Liver (tissue), 9 donors: ENCODE measurements around the gene SUCLG2. TPM values are rescaled to one million over a fixed set of nuclear protein-coding genes. Genes with fewer than 3 reads are reported as not detected.
A peak's percentile ranks its signal among the peaks of the same experiment; 100 is the strongest.

Experiments used
- DNase-seq: peaks from one replicate; pipeline ENCODE4 v3.0.0-alpha.2; 2017; ENCODE audit warnings: low spot score
- H3K27ac ChIP-seq, 2 donors: one replicate each; pipeline ENCODE4 v1.7.0; 2013; ENCODE audit warnings: inconsistent platforms in 2 of 2, low read length in 2 of 2, control low read depth in 1 of 2, low read depth in 1 of 2, mild to moderate bottlenecking in 1 of 2
- H3K27me3 ChIP-seq, 4 donors: one replicate each; pipeline versions ENCODE4 v1.6.1 to v1.7.0; 2013; ENCODE audit warnings: low read length in 3 of 4, inconsistent platforms in 1 of 4, mild to moderate bottlenecking in 1 of 4, moderate library complexity in 1 of 4; ENCODE audit not compliant: control insufficient read depth in 4 of 4, insufficient read depth in 4 of 4
- H3K36me3 ChIP-seq, 4 donors: one replicate each; pipeline versions ENCODE4 v1.6.1 to v1.7.0; 2013; ENCODE audit warnings: low read length in 3 of 4, mild to moderate bottlenecking in 3 of 4, low read depth in 1 of 4, moderate library complexity in 1 of 4; ENCODE audit not compliant: control insufficient read depth in 4 of 4, insufficient read depth in 3 of 4
- H3K4me1 ChIP-seq, 4 donors: one replicate each; pipeline versions ENCODE4 v1.6.1 to v1.7.0; 2013; ENCODE audit warnings: low read length in 3 of 4, mild to moderate bottlenecking in 3 of 4, moderate library complexity in 1 of 4; ENCODE audit not compliant: control insufficient read depth in 4 of 4, insufficient read depth in 4 of 4
- H3K4me3 ChIP-seq, 3 donors: one replicate each; pipeline versions ENCODE4 v1.6.1 to v1.7.0; 2013; ENCODE audit warnings: low read length in 3 of 3, control low read depth in 1 of 3, low read depth in 1 of 3, mild to moderate bottlenecking in 1 of 3
- H3K9ac ChIP-seq, 2 donors: one replicate each; pipeline ENCODE4 v1.7.0; 2013; ENCODE audit warnings: low read length in 2 of 2, mild to moderate bottlenecking in 2 of 2, moderate library complexity in 2 of 2, control low read depth in 1 of 2, low read depth in 1 of 2
- H3K9me3 ChIP-seq, 4 donors: one replicate each; pipeline versions ENCODE4 v1.6.1 to v1.7.0; 2013; ENCODE audit warnings: low read length in 3 of 4; ENCODE audit not compliant: control insufficient read depth in 4 of 4
- CTCF ChIP-seq: fragments of 150-350 bp; IDR thresholded peaks from 2 replicates; pipeline ENCODE4 v1.5.1; 2017; ENCODE audit warnings: improper control_type of control experiment, low read depth, low read length; ENCODE audit not compliant: missing input control
- EGR1 ChIP-seq, 2 donors: IDR thresholded peaks; 2 replicates each; pipeline ENCODE4 v1.6.1; 2016 to 2018; ENCODE audit warnings: antibody characterized with exemption in 2 of 2, low read depth in 2 of 2
- HNF4A ChIP-seq, 2 donors: conservative IDR thresholded peaks; 2 replicates each; pipeline ENCODE4 v1.6.1; 2016; ENCODE audit warnings: antibody characterized with exemption in 2 of 2, mild to moderate bottlenecking in 2 of 2
- HNF4G ChIP-seq: IDR thresholded peaks from 2 replicates; pipeline ENCODE4 v1.6.1; 2016; ENCODE audit warnings: antibody characterized with exemption
- JUND ChIP-seq, 2 donors: IDR thresholded peaks; 2 replicates each; pipeline ENCODE4 v1.6.1; 2016; ENCODE audit warnings: antibody characterized with exemption in 2 of 2
- MAX ChIP-seq: IDR thresholded peaks from 2 replicates; pipeline ENCODE4 v1.6.1; 2016; ENCODE audit warnings: antibody characterized with exemption
- RAD21 ChIP-seq, 2 donors: IDR thresholded peaks; 2 replicates each; pipeline ENCODE4 v1.6.1; 2016; ENCODE audit warnings: antibody characterized with exemption in 2 of 2, mild to moderate bottlenecking in 2 of 2
- REST ChIP-seq: IDR thresholded peaks from 2 replicates; pipeline ENCODE4 v1.6.1; 2016; ENCODE audit warnings: antibody characterized with exemption, mild to moderate bottlenecking
- RXRA ChIP-seq, 2 donors: IDR thresholded peaks; 2 replicates each; pipeline ENCODE4 v1.6.1; 2017 to 2018; ENCODE audit warnings: antibody characterized with exemption in 2 of 2, mild to moderate bottlenecking in 1 of 2
- WGBS: extraction: QIAGEN DNeasy Blood & Tissue Kit; methylation state at CpG from one replicate; pipeline ENCODE4 v1.1.7; 2013; 5-methylcytosine and 5-hydroxymethylcytosine counted together
- polyA plus RNA-seq, 2 donors: library from polyadenylated mRNA; stranded (reverse) in 1 of 2; unstranded in 1 of 2; fragments of 200-250 nt in 1 of 2; fragments of >200 nt in 1 of 2; fragmentation: Nextera tagmentation in 1 of 2; extraction: Ambion mirVana in 1 of 2; gene quantifications; one replicate each; pipeline versions ENCODE4 v1.2.1 to v1.2.3, GENCODE V29; 2013 to 2015
- total RNA-seq, 2 donors: library from RNA; depleted of rRNA; stranded (reverse); fragments of >200 nt; gene quantifications; one replicate each; pipeline ENCODE4 v1.2.3, GENCODE V29; 2014
- donor health status: healthy.
- donor health status: healthy.
- donor health status: healthy.
- donor health status: healthy.
- donor health status: healthy.

SUCLG2 gene
- total and polyA plus RNA-seq, 4 donors: 45.3 to 114 (median 92.8) TPM

- Histone ChIP-seq H3K9ac (no peak overlapping the region), H3K9me3 (no peaks in the 10 kb centered on the region), H3K36me3 (peaks cover 0 to 2% (median 0%) of the 10 kb centered on the region in 4 donors), H3K27ac (no peak overlapping the region), H3K27me3 (no peaks in the 10 kb centered on the region), H3K4me3 (no peak overlapping the region), H3K4me1 (no peaks in the 10 kb centered on the region)
- DNase-seq: no peak
- 58% methylated on average over 4 of the region's 4 CpGs for WGBS
- TF ChIP-seq JUND (IDR thresholded peaks at IDR 0.05) (no peak), CTCF (peak; percentile 67), RAD21 (IDR thresholded peaks at IDR 0.05) (peak; percentile 85 to 87)
These were observed 272.6 kb downstream of the SUCLG2 start for GRCh38 chr3:67381667-67382272.

GRCh38 chr3:67380118-67380517 is 274.3 kb downstream of the SUCLG2 start:
- WGBS: 98% methylated on average over 2 of the region's 2 CpGs
- Histone ChIP-seq H3K9ac (no peak overlapping the region), H3K27me3 (no peaks in the 10 kb centered on the region), H3K9me3 (no peaks in the 10 kb centered on the region), H3K4me3 (no peak overlapping the region), H3K4me1 (no peaks in the 10 kb centered on the region), H3K27ac (no peak overlapping the region), H3K36me3 (peaks cover 0 to 10% (median 6%) of the 10 kb centered on the region in 4 donors)
- TF ChIP-seq EGR1 (IDR thresholded peaks at IDR 0.05; ENCODE audit: low read depth in 2 of 2): no peak
- TF ChIP-seq MAX: no peak
- no peak for TF ChIP-seq JUND (IDR thresholded peaks at IDR 0.05)
- no peak for TF ChIP-seq REST
- no peak for TF ChIP-seq RAD21 (IDR thresholded peaks at IDR 0.05)
- no peak for TF ChIP-seq CTCF
- TF ChIP-seq RXRA (IDR thresholded peaks at IDR 0.05): no peak
- TF ChIP-seq HNF4G: no peak
- TF ChIP-seq HNF4A (conservative IDR thresholded peaks at IDR 0.05): no peak
- no peak for DNase-seq
